VCaP (cell line): ENCODE measurements around the gene HTR6.

Experiments used
- H3K27ac ChIP-seq: fragments of 450-650 bp; 2 replicates; pipeline ENCODE4 v1.5.1; 2017
- TF ChIP-seq, protein P1 (sequence below): fragments of 450-650 bp; conservative IDR thresholded peaks from 2 replicates; pipeline ENCODE4 v1.5.1; 2017; ENCODE audit warnings: mild to moderate bottlenecking, moderate library complexity

HTR6 gene

GRCh38 chr1:19645411-19646251, 19.0 kb upstream of the HTR6 start:
- H3K27ac ChIP-seq = peak overlapping the region; percentile 66; the same call in 1 of the 2 replicates
- TF ChIP-seq, protein P1, sequence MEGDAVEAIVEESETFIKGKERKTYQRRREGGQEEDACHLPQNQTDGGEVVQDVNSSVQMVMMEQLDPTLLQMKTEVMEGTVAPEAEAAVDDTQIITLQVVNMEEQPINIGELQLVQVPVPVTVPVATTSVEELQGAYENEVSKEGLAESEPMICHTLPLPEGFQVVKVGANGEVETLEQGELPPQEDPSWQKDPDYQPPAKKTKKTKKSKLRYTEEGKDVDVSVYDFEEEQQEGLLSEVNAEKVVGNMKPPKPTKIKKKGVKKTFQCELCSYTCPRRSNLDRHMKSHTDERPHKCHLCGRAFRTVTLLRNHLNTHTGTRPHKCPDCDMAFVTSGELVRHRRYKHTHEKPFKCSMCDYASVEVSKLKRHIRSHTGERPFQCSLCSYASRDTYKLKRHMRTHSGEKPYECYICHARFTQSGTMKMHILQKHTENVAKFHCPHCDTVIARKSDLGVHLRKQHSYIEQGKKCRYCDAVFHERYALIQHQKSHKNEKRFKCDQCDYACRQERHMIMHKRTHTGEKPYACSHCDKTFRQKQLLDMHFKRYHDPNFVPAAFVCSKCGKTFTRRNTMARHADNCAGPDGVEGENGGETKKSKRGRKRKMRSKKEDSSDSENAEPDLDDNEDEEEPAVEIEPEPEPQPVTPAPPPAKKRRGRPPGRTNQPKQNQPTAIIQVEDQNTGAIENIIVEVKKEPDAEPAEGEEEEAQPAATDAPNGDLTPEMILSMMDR = no peak

GRCh38 chr1:19646377-19647319, 18.0 kb upstream of the HTR6 start:
- TF ChIP-seq, protein P1 = no peak
- no peak overlapping the region for H3K27ac ChIP-seq

GRCh38 chr1:19647643-19648042, 17.0 kb upstream of the HTR6 start:
- no peak overlapping the region for H3K27ac ChIP-seq
- TF ChIP-seq, protein P1 = no peak

- H3K27ac ChIP-seq = no peak overlapping the region
- TF ChIP-seq, protein P1 = no peak
Observed at GRCh38 chr1:19648239-19648638, 16.4 kb upstream of the HTR6 start.

GRCh38 chr1:19648689-19649088, 16.0 kb upstream of the HTR6 start:
- no peak overlapping the region for H3K27ac ChIP-seq
- TF ChIP-seq, protein P1 = peak; percentile 55

DNA sequence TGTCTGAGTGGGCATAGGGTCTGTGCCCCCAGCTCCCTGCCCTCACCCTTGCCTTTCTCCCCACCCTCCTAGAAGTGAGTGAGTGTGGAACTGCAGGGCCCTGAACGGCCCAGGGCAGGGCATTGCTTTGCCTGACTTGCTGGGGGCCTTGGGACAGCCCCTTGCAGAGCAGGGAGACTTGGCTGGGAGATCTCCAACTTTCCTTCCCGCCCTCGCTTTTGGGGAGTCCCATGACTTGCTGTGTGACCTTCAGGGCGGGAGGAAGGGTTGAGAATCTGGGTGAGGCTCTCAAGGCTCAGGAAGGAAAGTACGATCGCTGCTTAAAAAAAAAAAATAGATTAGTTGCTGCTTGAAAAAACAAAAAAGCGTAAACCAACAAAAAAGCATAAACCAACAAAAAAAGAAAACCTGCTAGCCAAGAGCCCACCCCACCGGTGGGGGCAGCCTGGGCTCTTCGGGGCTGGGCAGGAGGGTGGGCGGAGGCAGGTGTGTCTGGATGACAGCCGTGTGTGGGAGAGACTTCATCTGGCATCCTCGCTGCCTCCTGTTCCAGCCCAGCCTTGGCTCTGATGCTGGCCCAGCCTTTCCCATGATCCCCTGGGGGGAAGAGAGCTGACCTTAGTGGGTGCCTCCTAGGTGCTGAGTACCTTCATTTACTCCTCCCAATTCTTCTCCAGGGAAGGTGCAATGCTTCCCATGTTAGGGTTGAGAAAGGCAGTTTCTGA, 14.1 kb upstream of the HTR6 start:
- peak overlapping the region; percentile 31; the same call in 1 of the 2 replicates for H3K27ac ChIP-seq
- TF ChIP-seq, protein P1 = no peak
